Measurements from ENCODE around the gene KLHL14. TPM values are rescaled to one million over a fixed set of nuclear protein-coding genes. Genes with fewer than 3 reads are reported as not detected.

The KLHL14 gene
- total RNA-seq, 1 donor from 2014 or later: 0.85 TPM

GRCh38 chr18:32629292-32629691 lies 143.5 kb downstream of the KLHL14 start:
- no peak for DNase-seq

- no peak for DNase-seq
Observed at GRCh38 chr18:32624182-32624723, 148.6 kb downstream of the KLHL14 start.

GRCh38 chr18:32623563-32623962 lies 149.3 kb downstream of the KLHL14 start:
- no peak for DNase-seq

All from dermis blood vessel endothelial cell (primary cell).